ENCODE data around the gene CIT.

Gene CIT

DNA sequence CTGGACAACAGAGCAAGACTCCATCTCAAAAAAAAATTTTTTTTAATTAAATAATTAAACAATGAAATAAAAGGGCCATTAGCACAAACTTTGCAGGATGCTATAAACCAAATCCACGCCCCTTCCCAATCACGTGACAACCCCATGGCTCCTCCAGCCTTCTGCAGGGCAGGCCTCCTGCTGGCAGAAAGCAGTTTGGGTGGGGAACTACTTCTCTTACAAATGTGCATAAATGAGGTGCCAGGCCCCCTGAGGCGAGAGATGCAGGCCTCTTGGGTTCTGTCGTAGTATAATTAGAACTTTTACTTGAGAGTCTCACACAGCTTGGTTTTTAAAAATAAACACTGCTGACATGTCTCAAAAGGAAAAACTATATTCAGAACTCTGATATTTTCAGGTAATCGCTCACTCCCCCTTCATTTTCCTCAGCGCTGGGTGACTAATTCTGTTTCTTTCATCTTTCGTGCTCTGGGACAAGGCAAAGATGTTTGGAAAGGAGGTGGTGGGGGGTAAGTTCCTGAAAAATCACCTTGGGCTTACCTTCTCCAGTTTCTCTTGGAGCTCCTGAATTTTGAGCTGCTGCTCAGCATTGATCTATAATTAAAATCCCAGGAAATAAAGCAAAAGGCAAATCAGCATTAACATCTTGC lies 101.7 kb downstream of the CIT start:
- Histone ChIP-seq H3K4me3 (no peak overlapping the region), H3K4me1 (no peaks in the 10 kb centered on the region), H3K27ac (no peak overlapping the region), H3K36me3 (no peaks in the 10 kb centered on the region), H3K9me3 (no peaks in the 10 kb centered on the region), H3K27me3 (no peaks in the 10 kb centered on the region)
- DNase-seq = no peak
- intact Hi-C loops (cut with DNase I; ENCODE audit: low total_unique reads) = no loop called here
- TF ChIP-seq, protein P1, sequence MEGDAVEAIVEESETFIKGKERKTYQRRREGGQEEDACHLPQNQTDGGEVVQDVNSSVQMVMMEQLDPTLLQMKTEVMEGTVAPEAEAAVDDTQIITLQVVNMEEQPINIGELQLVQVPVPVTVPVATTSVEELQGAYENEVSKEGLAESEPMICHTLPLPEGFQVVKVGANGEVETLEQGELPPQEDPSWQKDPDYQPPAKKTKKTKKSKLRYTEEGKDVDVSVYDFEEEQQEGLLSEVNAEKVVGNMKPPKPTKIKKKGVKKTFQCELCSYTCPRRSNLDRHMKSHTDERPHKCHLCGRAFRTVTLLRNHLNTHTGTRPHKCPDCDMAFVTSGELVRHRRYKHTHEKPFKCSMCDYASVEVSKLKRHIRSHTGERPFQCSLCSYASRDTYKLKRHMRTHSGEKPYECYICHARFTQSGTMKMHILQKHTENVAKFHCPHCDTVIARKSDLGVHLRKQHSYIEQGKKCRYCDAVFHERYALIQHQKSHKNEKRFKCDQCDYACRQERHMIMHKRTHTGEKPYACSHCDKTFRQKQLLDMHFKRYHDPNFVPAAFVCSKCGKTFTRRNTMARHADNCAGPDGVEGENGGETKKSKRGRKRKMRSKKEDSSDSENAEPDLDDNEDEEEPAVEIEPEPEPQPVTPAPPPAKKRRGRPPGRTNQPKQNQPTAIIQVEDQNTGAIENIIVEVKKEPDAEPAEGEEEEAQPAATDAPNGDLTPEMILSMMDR (IDR thresholded peaks at IDR 0.05) = no peak

DNA sequence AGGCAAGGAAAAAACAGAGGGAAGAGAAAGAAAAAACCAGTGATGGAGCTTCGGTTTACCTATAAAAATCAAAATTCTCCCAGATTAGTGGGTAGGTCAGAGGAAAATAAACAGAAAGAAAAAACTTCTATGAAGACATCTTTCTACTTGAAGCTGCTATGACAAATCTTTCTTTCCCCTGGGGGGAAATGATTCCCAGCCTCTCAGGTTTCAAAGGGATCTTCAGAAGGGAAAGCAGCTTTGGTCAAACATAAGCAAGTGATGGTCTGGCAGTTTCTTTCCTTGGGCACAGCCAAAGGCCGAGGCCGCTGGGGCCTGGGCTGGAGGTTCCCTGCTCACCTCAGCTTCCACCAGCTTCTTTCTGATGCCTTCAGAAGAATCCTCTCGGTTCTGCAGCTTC lies 104.7 kb downstream of the CIT start:
- TF ChIP-seq, protein P1 (IDR thresholded peaks at IDR 0.05) = no peak
- intact Hi-C loops (cut with DNase I; ENCODE audit: low total_unique reads) = no loop called here
- H3K27me3 ChIP-seq = no peaks in the 10 kb centered on the region
- no peak for DNase-seq
- H3K9me3 ChIP-seq = no peaks in the 10 kb centered on the region
- H3K4me3 ChIP-seq = no peak overlapping the region
- no peaks in the 10 kb centered on the region for H3K36me3 ChIP-seq
- no peaks in the 10 kb centered on the region for H3K4me1 ChIP-seq
- H3K27ac ChIP-seq = no peak overlapping the region

DNA sequence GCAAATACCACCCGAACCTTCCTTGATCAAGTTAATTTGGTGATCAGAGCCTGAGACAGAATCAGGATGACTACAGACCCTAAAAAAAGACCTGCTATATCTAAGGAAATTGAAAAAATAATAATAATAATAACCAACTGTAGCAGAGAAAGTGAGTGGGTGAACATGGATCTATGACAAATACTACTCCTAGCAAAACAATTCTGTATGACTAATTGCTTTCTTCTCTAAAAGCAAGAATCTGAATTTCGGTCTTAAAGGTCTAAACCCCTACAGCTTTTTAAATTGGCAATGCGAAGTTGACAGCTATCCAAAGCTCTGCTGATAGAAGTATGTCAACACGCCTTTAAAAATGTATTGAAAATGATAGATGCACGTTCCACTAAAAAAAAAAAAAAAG lies 107.0 kb downstream of the CIT start:
- H3K27me3 ChIP-seq = no peaks in the 10 kb centered on the region
- H3K4me1 ChIP-seq = no peaks in the 10 kb centered on the region
- no peak for DNase-seq
- H3K36me3 ChIP-seq = no peaks in the 10 kb centered on the region
- intact Hi-C loops (cut with DNase I; ENCODE audit: low total_unique reads) = no loop called here
- no peaks in the 10 kb centered on the region for H3K9me3 ChIP-seq
- H3K4me3 ChIP-seq = no peak overlapping the region
- no peak overlapping the region for H3K27ac ChIP-seq
- TF ChIP-seq, protein P1 (IDR thresholded peaks at IDR 0.05) = no peak

DNA sequence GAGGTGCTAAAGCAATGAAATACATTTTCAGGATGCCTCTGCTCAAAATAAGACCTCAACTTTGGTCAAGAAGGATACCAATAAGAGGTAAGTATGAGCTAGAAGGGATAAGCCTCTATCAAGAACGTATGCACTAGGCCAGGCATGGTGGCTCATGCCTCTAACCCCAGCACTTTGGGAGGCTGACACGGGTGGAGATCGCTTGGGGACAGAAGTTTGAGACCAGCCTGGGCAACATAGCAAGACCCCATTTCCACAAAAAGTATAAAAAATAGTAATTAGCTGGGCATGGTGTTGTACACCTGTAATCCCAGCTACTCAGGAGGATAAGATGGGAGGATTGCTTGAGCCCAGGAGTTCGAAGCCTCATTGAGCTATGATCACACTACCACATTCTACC lies 114.5 kb downstream of the CIT start:
- H3K4me3 ChIP-seq = no peak overlapping the region
- intact Hi-C loops (cut with DNase I; ENCODE audit: low total_unique reads) = no loop called here
- no peak overlapping the region for H3K27ac ChIP-seq
- no peak for DNase-seq
- no peaks in the 10 kb centered on the region for H3K4me1 ChIP-seq
- H3K27me3 ChIP-seq = no peaks in the 10 kb centered on the region
- no peaks in the 10 kb centered on the region for H3K36me3 ChIP-seq
- no peaks in the 10 kb centered on the region for H3K9me3 ChIP-seq
- TF ChIP-seq, protein P1 (IDR thresholded peaks at IDR 0.05) = no peak

DNA sequence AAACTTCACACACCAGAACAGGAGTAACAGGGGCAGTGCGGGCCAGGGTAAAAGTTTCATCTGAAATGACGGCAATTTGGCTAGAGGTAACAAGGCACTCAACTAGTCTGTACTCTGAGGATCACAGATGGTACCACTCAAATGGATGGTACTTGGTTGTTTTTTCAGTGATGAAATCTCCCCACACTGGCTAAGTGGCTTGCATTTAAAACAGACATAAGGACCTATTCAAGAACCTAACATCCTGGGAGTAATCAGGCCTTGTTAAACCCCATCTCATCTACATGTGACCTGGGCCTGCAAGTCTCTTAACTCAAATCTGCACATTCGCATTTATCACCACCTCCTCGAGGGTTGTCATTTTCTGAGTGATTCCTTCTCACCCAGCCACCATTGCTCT lies 118.4 kb downstream of the CIT start:
- Histone ChIP-seq H3K27ac (no peak overlapping the region), H3K4me3 (no peak overlapping the region), H3K27me3 (no peaks in the 10 kb centered on the region), H3K4me1 (no peaks in the 10 kb centered on the region), H3K9me3 (no peaks in the 10 kb centered on the region), H3K36me3 (no peaks in the 10 kb centered on the region)
- intact Hi-C loops (cut with DNase I; ENCODE audit: low total_unique reads) = no loop called here
- TF ChIP-seq, protein P1 (IDR thresholded peaks at IDR 0.05) = no peak
- no peak for DNase-seq

DNA sequence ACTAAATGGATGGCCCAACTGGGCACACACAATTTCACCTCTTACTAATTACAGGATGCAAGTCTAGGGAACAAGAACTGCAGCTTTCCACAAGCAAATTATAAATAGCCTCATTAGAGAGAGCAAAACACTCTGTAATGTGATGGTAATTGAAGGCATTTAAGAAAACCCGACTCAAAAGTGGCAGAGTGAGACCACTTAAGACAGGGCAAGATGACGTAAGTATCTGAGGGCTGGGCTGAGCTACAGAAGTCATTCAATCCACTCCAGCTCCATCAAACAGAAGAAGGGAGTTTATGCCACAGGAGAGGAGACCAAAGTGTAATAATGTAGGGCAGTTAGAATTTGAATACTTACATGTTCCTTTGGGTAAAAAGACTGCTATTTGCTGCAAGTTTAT lies 118.9 kb downstream of the CIT start:
- no peaks in the 10 kb centered on the region for H3K36me3 ChIP-seq

More for the DNA sequence above, 118.9 kb downstream of the CIT start:
- Histone ChIP-seq H3K27ac (no peak overlapping the region), H3K9me3 (no peaks in the 10 kb centered on the region), H3K4me3 (no peak overlapping the region), H3K27me3 (no peaks in the 10 kb centered on the region), H3K4me1 (no peaks in the 10 kb centered on the region)
- intact Hi-C loops (cut with DNase I; ENCODE audit: low total_unique reads) = no loop called here
- no peak for DNase-seq
- TF ChIP-seq, protein P1 (IDR thresholded peaks at IDR 0.05) = no peak
